Vagina (tissue), 2 donors: ENCODE measurements around the gene MAPRE2. TPM values are rescaled to one million over a fixed set of nuclear protein-coding genes. Genes with fewer than 3 reads are reported as not detected.

Experiments used
- DNase-seq, 2 donors: peaks; one replicate each; pipeline ENCODE4 v3.0.0-alpha.2; 2017; ENCODE audit errors: extremely low spot score in 2 of 2
- H3K27ac ChIP-seq: fragments of 200-600 bp; sonication (generic); one replicate; pipeline ENCODE4 v1.5.1; 2019
- H3K27me3 ChIP-seq: fragments of 200-600 bp; sonication (generic); one replicate; pipeline ENCODE4 v1.5.1; 2019
- H3K36me3 ChIP-seq, 2 donors: fragments of 200-600 bp; sonication (generic); one replicate each; pipeline ENCODE4 v1.5.1; 2017 to 2019
- H3K4me1 ChIP-seq: fragments of 200-600 bp; sonication (generic); one replicate; pipeline ENCODE4 v1.5.1; 2019
- H3K4me3 ChIP-seq, 2 donors: fragments of 200-600 bp; sonication (generic); 1 replicate in 1 of 2; 2 replicates in 1 of 2; pipeline ENCODE4 v1.5.1; 2016 to 2019
- H3K9me3 ChIP-seq: fragments of 200-600 bp; sonication (generic); one replicate; pipeline ENCODE4 v1.5.1; 2019
- POLR2A ChIP-seq, 2 donors: fragments of 450-650 bp; IDR thresholded peaks; one replicate each; pipeline ENCODE4 v1.6.1; 2017; ENCODE audit warnings: antibody characterized with exemption in 2 of 2, mild to moderate bottlenecking in 2 of 2, moderate library complexity in 2 of 2
- POLR2AphosphoS5 ChIP-seq, 2 donors: sonication (generic); formaldehyde crosslinking; IDR thresholded peaks; one replicate each; pipeline ENCODE4 v1.9.0; 2017; ENCODE audit warnings: antibody characterized with exemption in 2 of 2, mild to moderate bottlenecking in 2 of 2, low read depth in 1 of 2; ENCODE audit not compliant: insufficient read depth in 1 of 2
- intact Hi-C: fragments of 100-400 bp; cut with DNase I; formaldehyde crosslinking; loops from one replicate; pipeline ENCODE4 v1.15.1; 2023
- total RNA-seq: library from RNA; depleted of rRNA; stranded (reverse); fragments of >200 nt; gene quantifications from one replicate; pipeline ENCODE4 v1.2.3, GENCODE V29; 2016
- TF ChIP-seq, protein P1 (sequence below), 3 experiments: fragments of 450-650 bp in 2 of 3; fragments of 200-600 bp in 1 of 3; sonication (generic) in 1 of 3; IDR thresholded peaks; one replicate each; pipeline ENCODE4 v1.5.1; 2017 to 2019; ENCODE audit warnings: antibody characterized with exemption in 3 of 3, mild to moderate bottlenecking in 2 of 3, moderate library complexity in 2 of 3

MAPRE2 gene
- total RNA-seq, 1 donor from 2014 or later = 21.4 TPM

DNA sequence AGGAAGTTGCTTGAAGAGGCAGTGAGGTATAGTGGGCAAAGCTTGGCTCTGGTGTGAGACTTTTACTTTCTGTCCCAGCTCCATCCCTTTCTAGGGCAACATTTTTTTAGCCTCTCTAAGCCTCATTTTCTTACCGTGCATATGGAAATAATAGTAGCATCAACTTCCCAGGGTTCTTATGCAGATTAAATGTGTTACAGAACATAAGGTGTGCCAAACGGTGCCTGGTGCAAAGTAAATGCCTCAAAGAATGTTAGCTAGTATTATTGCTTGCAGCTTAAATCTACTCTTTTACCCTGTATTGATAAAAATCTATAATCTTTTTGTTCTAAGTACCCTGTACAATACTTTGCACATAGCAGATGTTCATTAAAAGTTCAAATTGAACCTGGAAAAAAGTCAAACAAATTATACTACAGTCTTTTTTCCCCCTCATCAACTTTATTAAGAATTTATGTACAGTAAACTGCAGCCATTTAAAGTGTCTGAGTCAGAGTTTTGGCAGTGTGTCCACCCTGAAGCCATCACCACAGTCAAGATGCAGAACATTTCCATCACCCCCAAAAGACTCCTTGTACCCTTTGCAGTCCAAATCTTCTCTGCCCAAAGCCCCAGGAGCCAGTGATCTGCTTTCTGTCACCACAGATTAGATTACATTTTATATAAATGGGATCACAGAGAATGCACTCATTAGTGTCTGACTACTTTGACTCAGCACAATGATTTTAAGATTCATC lies 10.6 kb downstream of the MAPRE2 start:
- no peaks in the 10 kb centered on the region for H3K9me3 ChIP-seq
- no peaks in the 10 kb centered on the region for H3K27me3 ChIP-seq
- H3K4me1 ChIP-seq = peaks cover 23% of the 10 kb centered on the region
- no peaks in the 10 kb centered on the region for H3K36me3 ChIP-seq
- TF ChIP-seq, protein P1, sequence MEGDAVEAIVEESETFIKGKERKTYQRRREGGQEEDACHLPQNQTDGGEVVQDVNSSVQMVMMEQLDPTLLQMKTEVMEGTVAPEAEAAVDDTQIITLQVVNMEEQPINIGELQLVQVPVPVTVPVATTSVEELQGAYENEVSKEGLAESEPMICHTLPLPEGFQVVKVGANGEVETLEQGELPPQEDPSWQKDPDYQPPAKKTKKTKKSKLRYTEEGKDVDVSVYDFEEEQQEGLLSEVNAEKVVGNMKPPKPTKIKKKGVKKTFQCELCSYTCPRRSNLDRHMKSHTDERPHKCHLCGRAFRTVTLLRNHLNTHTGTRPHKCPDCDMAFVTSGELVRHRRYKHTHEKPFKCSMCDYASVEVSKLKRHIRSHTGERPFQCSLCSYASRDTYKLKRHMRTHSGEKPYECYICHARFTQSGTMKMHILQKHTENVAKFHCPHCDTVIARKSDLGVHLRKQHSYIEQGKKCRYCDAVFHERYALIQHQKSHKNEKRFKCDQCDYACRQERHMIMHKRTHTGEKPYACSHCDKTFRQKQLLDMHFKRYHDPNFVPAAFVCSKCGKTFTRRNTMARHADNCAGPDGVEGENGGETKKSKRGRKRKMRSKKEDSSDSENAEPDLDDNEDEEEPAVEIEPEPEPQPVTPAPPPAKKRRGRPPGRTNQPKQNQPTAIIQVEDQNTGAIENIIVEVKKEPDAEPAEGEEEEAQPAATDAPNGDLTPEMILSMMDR (IDR thresholded peaks at IDR 0.05) = no peak
- no peak for TF ChIP-seq POLR2AphosphoS5 (IDR thresholded peaks at IDR 0.05; ENCODE audit: insufficient read depth in 1 of 2, low read depth in 1 of 2)
- no peak for TF ChIP-seq POLR2A (IDR thresholded peaks at IDR 0.05)
- H3K4me3 ChIP-seq = no peak overlapping the region
- H3K27ac ChIP-seq = no peak overlapping the region
- intact Hi-C loops = no loop called here
- no peak for DNase-seq

DNA sequence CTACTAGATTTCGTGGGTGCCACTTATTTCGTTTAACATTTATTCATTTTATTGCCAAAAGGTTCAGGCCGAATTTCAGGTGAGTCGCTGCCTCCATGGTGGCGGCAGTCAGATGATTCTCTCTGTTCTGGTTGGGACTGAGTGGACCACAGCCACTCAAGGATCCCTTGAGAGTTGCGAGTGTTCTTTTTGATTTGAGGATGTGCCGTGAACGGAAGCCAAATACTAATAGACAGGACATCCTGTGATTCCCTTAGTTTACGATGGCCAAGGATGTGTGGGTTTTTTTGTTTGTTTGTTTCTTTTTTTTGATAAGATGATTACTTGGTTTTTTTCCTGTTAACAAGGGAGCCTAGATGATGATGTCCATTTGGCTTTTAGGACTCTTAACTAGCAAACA lies 13.2 kb downstream of the MAPRE2 start:
- Histone ChIP-seq H3K36me3 (no peaks in the 10 kb centered on the region), H3K4me1 (peaks cover 21% of the 10 kb centered on the region), H3K4me3 (no peak overlapping the region), H3K27me3 (no peaks in the 10 kb centered on the region), H3K9me3 (no peaks in the 10 kb centered on the region), H3K27ac (no peak overlapping the region)
- TF ChIP-seq POLR2AphosphoS5 (IDR thresholded peaks at IDR 0.05; ENCODE audit: insufficient read depth in 1 of 2, low read depth in 1 of 2) = no peak
- no peak for TF ChIP-seq POLR2A (IDR thresholded peaks at IDR 0.05)
- TF ChIP-seq, protein P1 (IDR thresholded peaks at IDR 0.05) = no peak
- no peak for DNase-seq
- intact Hi-C loops = no loop called here

DNA sequence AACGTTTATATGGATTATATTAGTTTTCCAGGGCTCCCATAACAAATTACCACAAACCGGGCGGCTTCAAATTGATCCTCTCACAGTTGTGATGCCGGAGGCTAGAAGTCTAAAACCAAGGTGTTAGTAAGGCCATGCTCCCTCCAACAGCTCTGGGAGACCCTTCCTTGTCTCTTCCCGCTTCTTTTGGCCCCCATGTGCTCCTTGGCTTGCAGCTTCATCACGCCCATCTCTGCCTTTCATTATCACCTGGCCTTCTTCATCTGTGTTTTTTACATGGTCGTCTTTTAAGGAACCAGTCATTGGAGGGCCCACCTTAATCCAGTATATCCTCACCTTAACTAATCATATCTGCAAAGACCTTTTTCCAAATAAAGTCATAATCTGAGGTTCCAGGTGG lies 13.9 kb downstream of the MAPRE2 start:
- H3K27ac ChIP-seq = no peak overlapping the region
- no peaks in the 10 kb centered on the region for H3K36me3 ChIP-seq
- DNase-seq = no peak
- TF ChIP-seq POLR2AphosphoS5 (IDR thresholded peaks at IDR 0.05; ENCODE audit: insufficient read depth in 1 of 2, low read depth in 1 of 2) = no peak
- TF ChIP-seq POLR2A (IDR thresholded peaks at IDR 0.05) = no peak
- TF ChIP-seq, protein P1 (IDR thresholded peaks at IDR 0.05) = no peak
- no peaks in the 10 kb centered on the region for H3K9me3 ChIP-seq
- intact Hi-C loops = no loop called here
- H3K4me3 ChIP-seq = no peak overlapping the region
- no peaks in the 10 kb centered on the region for H3K27me3 ChIP-seq
- H3K4me1 ChIP-seq = peaks cover 21% of the 10 kb centered on the region

DNA sequence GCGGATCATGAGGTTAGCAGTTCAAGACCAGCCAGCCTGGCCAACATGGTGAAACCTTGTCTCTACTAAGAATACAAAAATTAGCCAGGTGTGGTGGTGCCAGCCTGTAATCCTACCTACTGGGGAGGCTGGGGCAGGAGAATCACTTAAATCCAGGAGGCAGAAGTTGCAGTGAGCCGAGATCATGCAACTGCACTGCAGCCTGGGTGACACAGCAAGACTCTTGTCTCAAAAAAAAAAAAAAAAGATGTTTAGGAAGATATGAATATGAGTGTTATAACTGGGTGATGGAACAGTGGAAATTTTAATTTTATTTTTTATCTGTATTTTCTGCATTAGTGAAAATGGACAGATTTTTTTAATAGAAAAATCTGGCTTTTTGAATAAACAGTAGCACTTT lies 14.5 kb downstream of the MAPRE2 start:
- H3K4me3 ChIP-seq = no peak overlapping the region
- H3K36me3 ChIP-seq = no peaks in the 10 kb centered on the region
- intact Hi-C loops = no loop called here
- H3K9me3 ChIP-seq = no peaks in the 10 kb centered on the region
- no peak for DNase-seq
- TF ChIP-seq POLR2AphosphoS5 (IDR thresholded peaks at IDR 0.05; ENCODE audit: insufficient read depth in 1 of 2, low read depth in 1 of 2) (no peak), POLR2A (IDR thresholded peaks at IDR 0.05) (no peak)
- TF ChIP-seq, protein P1 (IDR thresholded peaks at IDR 0.05) = no peak
- H3K27ac ChIP-seq = no peak overlapping the region
- no peaks in the 10 kb centered on the region for H3K27me3 ChIP-seq
- peaks cover 15% of the 10 kb centered on the region for H3K4me1 ChIP-seq

DNA sequence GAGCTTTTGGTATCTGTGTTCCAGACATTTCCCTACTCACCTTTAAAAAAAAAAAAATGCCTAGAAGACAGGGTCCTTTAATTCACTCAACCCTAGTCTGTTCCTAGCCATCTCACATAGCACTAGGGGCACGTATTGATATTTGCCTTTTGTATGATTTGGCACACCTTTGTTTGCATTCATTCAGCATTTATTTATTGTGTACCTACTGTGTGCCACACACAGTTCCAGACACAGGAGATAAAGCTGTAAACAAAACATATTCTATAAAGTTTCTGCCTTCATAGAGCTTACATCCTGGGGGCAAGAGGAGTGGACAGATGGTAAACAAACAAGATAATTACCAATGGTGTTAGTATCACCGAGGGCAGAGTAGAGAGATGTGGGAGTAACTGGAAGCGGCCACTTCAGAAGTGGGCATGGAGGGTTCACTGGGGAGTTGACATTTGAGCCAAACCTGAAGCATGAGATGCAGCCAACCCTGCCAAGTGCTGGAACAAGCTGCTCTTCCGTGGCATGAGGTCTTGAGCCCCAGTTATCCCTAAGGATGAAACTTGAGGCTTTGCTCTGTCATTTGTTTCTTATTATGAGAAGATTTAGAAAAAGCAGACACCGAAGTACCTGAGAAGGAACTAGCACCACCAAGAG lies 18.2 kb downstream of the MAPRE2 start:
- intact Hi-C loops = no loop called here
- no peak overlapping the region for H3K4me3 ChIP-seq
- DNase-seq = no peak

More for the DNA sequence above, 18.2 kb downstream of the MAPRE2 start:
- Histone ChIP-seq H3K4me1 (no peaks in the 10 kb centered on the region), H3K36me3 (no peaks in the 10 kb centered on the region), H3K27me3 (no peaks in the 10 kb centered on the region), H3K27ac (no peak overlapping the region), H3K9me3 (no peaks in the 10 kb centered on the region)
- no peak for TF ChIP-seq POLR2AphosphoS5 (IDR thresholded peaks at IDR 0.05; ENCODE audit: insufficient read depth in 1 of 2, low read depth in 1 of 2)
- TF ChIP-seq POLR2A (IDR thresholded peaks at IDR 0.05) = no peak
- TF ChIP-seq, protein P1 (IDR thresholded peaks at IDR 0.05) = no peak
